GM18951 (cell line): ENCODE data around the gene MARCHF6.
"Not testable (repeated sequence)": the region's sequence is repeated elsewhere in the genome, so short reads cannot be mapped to it uniquely, and the experiment has no call there.

Source experiments
- POLR2A ChIP-seq: IDR thresholded peaks from 4 replicates; pipeline ENCODE4 v1.6.1; 2011; ENCODE audit warnings: mild to moderate bottlenecking; ENCODE audit not compliant: insufficient read length, insufficient read depth; ENCODE audit errors: extremely low read depth
- in situ Hi-C: fragments of 300-500 bp; cut with MboI; formaldehyde crosslinking; loops from one replicate; pipeline ENCODE4 v1.12.0; 2022; ENCODE audit warnings: low sequenced_read_pairs, mixed read lengths, inconsistent platforms; ENCODE audit not compliant: unreplicated experiment

The MARCHF6 gene, protein sequence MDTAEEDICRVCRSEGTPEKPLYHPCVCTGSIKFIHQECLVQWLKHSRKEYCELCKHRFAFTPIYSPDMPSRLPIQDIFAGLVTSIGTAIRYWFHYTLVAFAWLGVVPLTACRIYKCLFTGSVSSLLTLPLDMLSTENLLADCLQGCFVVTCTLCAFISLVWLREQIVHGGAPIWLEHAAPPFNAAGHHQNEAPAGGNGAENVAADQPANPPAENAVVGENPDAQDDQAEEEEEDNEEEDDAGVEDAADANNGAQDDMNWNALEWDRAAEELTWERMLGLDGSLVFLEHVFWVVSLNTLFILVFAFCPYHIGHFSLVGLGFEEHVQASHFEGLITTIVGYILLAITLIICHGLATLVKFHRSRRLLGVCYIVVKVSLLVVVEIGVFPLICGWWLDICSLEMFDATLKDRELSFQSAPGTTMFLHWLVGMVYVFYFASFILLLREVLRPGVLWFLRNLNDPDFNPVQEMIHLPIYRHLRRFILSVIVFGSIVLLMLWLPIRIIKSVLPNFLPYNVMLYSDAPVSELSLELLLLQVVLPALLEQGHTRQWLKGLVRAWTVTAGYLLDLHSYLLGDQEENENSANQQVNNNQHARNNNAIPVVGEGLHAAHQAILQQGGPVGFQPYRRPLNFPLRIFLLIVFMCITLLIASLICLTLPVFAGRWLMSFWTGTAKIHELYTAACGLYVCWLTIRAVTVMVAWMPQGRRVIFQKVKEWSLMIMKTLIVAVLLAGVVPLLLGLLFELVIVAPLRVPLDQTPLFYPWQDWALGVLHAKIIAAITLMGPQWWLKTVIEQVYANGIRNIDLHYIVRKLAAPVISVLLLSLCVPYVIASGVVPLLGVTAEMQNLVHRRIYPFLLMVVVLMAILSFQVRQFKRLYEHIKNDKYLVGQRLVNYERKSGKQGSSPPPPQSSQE

DNA sequence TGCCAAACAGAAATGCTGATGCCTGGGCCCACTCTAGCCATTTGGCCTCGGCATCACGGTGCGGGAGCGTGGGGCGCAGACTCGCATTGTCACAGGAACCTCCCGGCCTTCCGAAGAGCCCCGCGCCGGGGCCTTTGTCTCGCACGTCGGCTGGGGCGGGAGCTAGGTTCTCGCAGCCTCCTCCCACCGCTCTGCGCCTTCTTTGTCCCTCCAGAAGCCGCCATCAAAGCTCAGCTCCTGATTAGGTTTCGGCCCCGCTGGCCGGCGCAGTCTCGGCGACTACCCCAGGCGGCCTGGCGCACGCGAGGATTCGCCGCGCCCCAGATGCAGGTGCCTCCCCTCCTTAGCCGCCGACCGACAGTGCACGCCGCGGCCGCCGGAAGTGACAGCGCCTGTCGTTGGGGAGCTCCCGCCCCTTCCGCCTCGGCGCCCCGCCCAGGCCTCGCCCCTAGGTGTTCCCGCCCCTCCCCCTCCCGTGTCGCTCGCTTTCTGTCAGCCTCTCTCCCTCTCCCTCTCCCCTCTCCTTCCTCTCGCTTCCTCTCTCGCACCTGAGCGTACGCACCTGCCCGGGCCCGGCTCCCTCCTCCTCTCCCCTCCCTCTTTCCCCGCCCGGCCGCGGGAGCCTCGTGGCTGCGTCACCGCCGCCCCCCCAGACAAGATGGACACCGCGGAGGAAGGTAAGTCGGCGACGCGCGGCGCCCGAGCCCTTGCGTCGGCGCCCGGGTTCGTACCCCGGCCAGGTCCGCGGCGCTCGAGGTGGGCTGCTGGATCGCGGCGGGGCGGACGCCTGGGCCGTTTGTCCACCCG is at the start of gene MARCHF6:
Gene MARCHF6, plus strand, starts transcription at position 455 of the 807 bp plus-strand sequence. Its CDS starts 204 bp downstream, at position 659.
- in situ Hi-C loops, result no loop called here
- peak; percentile 98 for TF ChIP-seq POLR2A

DNA sequence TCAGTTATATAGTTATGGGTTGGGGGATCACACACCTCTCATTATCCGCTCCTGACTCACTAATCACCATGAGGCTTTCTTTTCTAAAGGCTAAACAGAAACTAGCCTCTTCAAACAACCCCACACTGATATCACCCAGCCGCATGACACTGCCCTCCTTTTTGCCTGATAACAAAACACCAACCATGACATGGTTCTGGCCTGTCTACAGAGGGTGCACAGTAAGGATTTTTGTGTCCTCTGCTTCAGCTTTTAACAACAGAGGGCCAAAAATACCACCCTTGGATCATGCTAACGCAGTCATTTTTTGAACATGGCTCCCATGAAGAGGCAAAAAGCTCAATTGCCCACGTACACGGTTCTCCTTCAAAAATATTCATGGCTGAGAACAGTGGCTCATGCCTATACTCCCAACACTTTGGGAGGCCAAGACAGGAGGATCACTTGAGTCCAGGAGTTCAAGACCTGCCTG is 49.8 kb upstream of the MARCHF6 start:
- in situ Hi-C loops, result no loop called here
- TF ChIP-seq POLR2A, result no peak

GRCh38 chr5:10304932-10305331 is 48.6 kb upstream of the MARCHF6 start:
- TF ChIP-seq POLR2A, result no peak
- in situ Hi-C loops, result no loop called here

DNA sequence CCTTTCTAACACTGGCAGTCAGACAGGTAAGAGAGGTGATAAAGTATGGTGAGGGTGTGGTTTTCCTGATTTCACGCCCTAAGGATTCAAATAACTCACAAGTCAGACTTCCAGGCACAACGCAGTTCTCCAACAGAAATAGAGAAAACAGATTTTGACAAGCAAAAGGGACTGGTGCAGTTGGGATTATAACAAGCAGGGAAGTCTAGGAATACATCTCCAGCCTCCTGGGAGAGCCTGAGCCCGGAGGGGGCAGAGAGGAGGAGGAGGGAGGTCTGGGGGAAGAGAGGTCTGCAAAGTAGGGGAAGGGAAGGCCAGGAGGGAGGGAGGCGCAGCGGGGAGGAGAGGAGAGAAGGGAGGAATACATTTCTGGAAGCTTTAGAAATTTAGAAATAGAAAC is 47.4 kb upstream of the MARCHF6 start:
- in situ Hi-C loops, result no loop called here
- no peak for TF ChIP-seq POLR2A

- in situ Hi-C loops, result no loop called here
- no peak for TF ChIP-seq POLR2A
Observed at GRCh38 chr5:10306806-10307205, 46.7 kb upstream of the MARCHF6 start.

- peak; percentile 51 for TF ChIP-seq POLR2A
- in situ Hi-C loops, result no loop called here
Observed at GRCh38 chr5:10307206-10308148, 46.0 kb upstream of the MARCHF6 start, which contains the start of gene CMBL. Gene CMBL (minus strand): TSS chr5:10307902. CDS start chr5:10290762, 17,140 bp downstream.

GRCh38 chr5:10308844-10309243 is 44.7 kb upstream of the MARCHF6 start:
- no peak for TF ChIP-seq POLR2A
- in situ Hi-C loops, result no loop called here

DNA sequence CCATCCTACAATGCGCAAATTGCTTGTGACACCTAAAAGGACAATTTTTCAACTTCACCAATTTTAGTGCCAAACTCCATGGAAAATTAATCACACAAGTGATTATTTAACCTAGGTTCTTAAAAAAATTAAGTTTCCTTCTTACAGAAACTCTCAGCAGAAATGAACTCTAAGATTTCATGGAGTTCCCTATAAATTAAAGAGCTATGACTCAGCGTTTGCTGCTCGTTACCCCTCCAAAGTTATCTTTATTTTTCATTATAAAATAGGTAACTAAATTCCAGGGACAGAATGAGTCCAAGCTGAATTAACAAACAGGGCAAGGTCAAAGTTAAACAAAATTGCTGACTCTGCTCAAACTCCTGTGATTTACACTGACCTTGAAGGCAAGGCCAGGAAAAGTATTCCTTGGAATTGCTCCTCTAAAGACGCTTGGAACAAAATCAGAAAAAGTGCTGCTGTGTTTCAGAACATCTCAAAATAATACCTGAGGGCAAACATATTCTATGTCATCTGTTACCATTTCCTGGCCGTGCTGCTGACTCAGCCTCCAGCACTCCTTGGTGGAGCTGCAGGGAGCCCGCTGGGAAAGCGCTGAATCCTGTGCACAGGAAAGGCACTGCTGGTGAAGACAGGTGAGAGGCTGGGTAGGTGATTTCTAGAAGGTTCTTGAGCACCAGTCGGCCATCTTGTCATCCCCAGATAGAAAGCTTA is 43.3 kb upstream of the MARCHF6 start:
- TF ChIP-seq POLR2A, result no peak
- in situ Hi-C loops, result no loop called here

DNA sequence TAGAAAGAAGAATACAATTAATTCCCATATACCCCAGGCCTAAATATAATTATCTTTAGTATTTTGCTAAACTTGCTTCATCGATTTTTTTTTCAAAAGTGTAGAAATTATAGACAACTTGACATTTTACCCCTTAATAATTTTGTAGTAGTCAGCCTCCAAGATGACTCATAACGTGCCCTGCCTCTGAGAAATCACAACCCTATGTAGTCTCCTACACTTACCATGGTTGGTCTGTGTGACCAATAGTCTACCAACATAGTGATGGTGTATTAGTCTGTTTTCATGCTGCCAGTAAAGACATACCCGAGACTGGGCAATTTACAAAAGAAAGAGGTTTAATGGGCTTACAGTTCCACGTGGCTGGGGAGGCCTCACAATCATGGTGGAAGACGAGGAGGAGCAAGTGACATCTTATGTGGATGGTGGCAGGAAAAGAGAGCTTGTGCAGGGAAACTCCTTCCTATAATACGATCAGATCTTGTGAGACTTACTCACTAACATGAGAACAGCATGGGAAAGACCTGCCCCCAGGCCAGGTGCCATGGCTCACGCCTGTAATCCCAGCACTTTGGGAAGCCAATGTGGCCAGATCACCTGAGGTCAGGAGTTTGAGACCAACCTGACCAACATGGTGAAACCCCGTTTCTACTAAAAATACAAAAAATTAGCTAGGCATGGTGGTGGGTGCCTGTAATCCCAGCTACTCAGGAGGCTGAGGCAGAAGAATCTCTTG is 42.5 kb upstream of the MARCHF6 start:
- in situ Hi-C loops, result not testable (repeated sequence)

DNA sequence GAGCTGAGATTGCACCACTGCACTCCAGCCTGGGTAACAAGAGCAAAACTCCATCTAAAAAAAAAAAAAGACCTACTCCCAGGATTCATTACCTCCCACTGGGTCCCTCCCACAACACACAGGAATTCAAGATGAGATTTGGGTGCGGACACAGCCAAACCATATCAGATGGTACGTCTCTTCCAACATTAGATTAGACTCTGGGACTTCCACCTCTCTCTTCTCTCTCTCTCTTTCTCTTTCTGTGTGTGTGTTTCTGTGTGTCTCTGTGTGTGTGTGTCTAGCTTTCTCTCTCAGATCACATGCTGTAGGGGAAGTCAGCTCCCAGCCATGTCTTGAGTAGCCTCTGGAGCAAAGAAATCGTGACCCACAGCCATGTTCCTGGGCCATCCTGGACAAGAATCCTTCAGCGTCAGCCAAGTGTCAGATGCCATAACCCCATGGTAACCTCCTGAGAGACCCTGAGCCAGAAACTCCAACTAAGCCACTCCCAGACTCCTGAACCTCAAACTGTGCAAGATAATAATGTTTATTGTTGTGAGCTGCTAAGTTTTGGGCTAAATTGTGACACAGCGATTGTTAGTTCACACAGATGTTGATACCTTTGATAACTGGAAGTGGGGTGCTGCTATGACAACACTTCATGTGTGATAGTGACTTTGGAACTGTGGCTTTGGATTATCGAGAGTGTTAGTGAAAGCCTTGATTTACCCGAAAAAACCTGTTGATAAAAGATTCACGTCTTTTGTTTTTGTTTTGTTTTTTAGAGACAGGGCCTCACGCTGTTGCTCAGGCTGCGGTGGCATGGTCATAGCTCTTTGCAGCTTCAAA is 41.7 kb upstream of the MARCHF6 start:
- no peak for TF ChIP-seq POLR2A
- in situ Hi-C loops, result no loop called here
